Heart right ventricle (tissue), 16 donors: ENCODE data around the gene DCTN5. TPM values are rescaled to one million over a fixed set of nuclear protein-coding genes. Genes with fewer than 3 reads are reported as not detected.

ENCODE experiments used
- ATAC-seq, 8 donors: fragments of 200-7000 bp; cut with Tn5 transposase; one replicate each; pipeline ENCODE4 v1.9.1; 2020; ENCODE audit warnings: mild to moderate bottlenecking in 8 of 8, moderate library complexity in 8 of 8, moderate number of reproducible peaks in 1 of 8
- DNase-seq, 2 donors: peaks; one replicate each; pipeline ENCODE4 v3.0.0-alpha.2; 2020
- H3K27ac ChIP-seq, 10 donors: fragments of 200-600 bp; sonication (generic) in 2 of 10; one replicate each; pipeline versions ENCODE4 v1.5.0 to v1.8.0; 2020 to 2022; ENCODE audit warnings: mild to moderate bottlenecking in 3 of 10
- H3K27me3 ChIP-seq, 7 donors: fragments of 200-600 bp; one replicate each; pipeline ENCODE4 v1.8.0; 2021 to 2022; ENCODE audit warnings: mild to moderate bottlenecking in 2 of 7
- H3K36me3 ChIP-seq, 9 donors: fragments of 200-600 bp; sonication (generic) in 1 of 9; one replicate each; pipeline versions ENCODE4 v1.5.0 to v1.8.0; 2020 to 2022; ENCODE audit warnings: mild to moderate bottlenecking in 2 of 9
- H3K4me1 ChIP-seq, 9 donors: fragments of 200-600 bp; sonication (generic) in 1 of 9; one replicate each; pipeline versions ENCODE4 v1.5.0 to v1.8.0; 2020 to 2022; ENCODE audit warnings: mild to moderate bottlenecking in 4 of 9
- H3K4me3 ChIP-seq, 10 donors: fragments of 200-600 bp; sonication (generic) in 2 of 10; one replicate each; pipeline versions ENCODE4 v1.5.0 to v1.8.0; 2020 to 2022; ENCODE audit warnings: mild to moderate bottlenecking in 7 of 10, moderate library complexity in 2 of 10
- H3K9me3 ChIP-seq, 11 donors: fragments of 200-600 bp in 10 of 11; sonication (generic) in 2 of 11; one replicate each; pipeline versions ENCODE4 v1.5.0 to v1.8.0; 2013 to 2022; ENCODE audit warnings: mild to moderate bottlenecking in 2 of 11, control low read depth in 1 of 11, moderate library complexity in 1 of 11
- CTCF ChIP-seq, 9 donors: fragments of 200-600 bp; sonication (generic) in 2 of 9; IDR thresholded peaks; one replicate each; pipeline versions ENCODE4 v1.5.0 to v1.8.0; 2021 to 2022; ENCODE audit warnings: antibody characterized with exemption in 9 of 9, mild to moderate bottlenecking in 5 of 9, moderate library complexity in 1 of 9
- WGBS, 2 donors: extraction: QIAGEN DNeasy Blood & Tissue Kit; methylation state at CpG; one replicate each; pipeline ENCODE4 v1.1.7; 2013; ENCODE audit warnings: inconsistent platforms in 1 of 2; 5-methylcytosine and 5-hydroxymethylcytosine counted together
- intact Hi-C, 10 donors: fragments of 100-400 bp; cut with DNase I; formaldehyde crosslinking; loops; one replicate each; pipeline versions ENCODE4 v1.11.1 to v1.14.2; 2022
- polyA plus RNA-seq, 2 donors: library from polyadenylated mRNA; stranded (reverse); fragments of 200-250 nt; gene quantifications; one replicate each; pipeline ENCODE4 v1.2.3, GENCODE V29; 2013
- total RNA-seq, 10 donors: library from RNA; stranded (reverse); fragmentation: NEBNext Ultra II Directional in 3 of 10; extraction: Animal tissue kit (Norgen Biotek cat#: 25700) in 3 of 10; gene quantifications; one replicate each; pipeline versions ENCODE4 v1.2.1 to v1.2.4, GENCODE V29; 2021 to 2023
- donor health status: Arrhythmogenic right ventricular cardiomyopathy.
- donor health status: ischemic (EF 13 %, LVEDD 7.1; RV severe dilation, severe dysfunction).
- donor health status: healthy with polysubstance abuse.
- donor health status: DM: no; HTN: yes; CAD: no.
- donor health status: DM: no; HTN: no; CAD: no.
- donor health status: ischemic (EF 25% LVEDD 6.9; RV normal size, moderate dysfunction).
- donor health status: ischemic (EF 25% LVEDD 5.7; RV mildly dilated, moderate dysfunction).
- donor health status: healthy.
- donor health status: DM: yes; HTN: yes; CAD: no.
- donor health status: Ischemic cardiomyopathy.
- donor health status: ischemic (EF 35%, LVEDD 5.7; RV mildly dilated, moderate dysfunction).
- donor health status: nonischemic (EF 11% LVEDD 7.7; RV severe dilation, severe dysfunction).
- donor health status: DM: yes; HTN: yes; CAD: no.
- donor health status: PGD.
- donor health status: ischemic (EF 29% LVEDD 5.4; RV normal size, mild dysfunction).
- donor health status: nonischemic (EF 23%, LVEDD 6.1; RV moderate dilation, normal function).

The DCTN5 gene
- total and polyA plus RNA-seq, 12 donors, result 5.9 to 50.4 (median 40.7) TPM

- no peak for ATAC-seq
Observed at GRCh38 chr16:23692190-23692837, 51.0 kb downstream of the DCTN5 start.

DNA sequence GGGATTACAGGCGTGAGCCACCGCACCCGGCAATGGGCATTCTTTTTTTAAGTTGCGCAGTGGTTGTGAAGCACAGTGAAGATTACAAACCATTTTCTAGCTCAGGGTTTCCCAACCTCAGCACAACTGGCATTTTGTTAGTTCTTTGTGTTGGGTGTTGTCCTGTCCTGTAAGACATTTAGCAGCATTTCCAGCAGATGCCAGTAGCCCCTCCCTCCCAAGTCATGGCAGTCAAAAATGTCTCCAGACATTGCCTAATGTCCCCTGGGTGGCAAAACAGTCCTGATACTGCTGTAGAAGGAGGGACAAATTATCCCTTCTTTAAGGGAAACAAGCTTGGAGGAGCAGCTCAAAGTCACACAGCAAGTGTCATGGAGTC lies 53.0 kb downstream of the DCTN5 start:
- no peaks in the 10 kb centered on the region for H3K9me3 ChIP-seq
- no peak for ATAC-seq
- no peak overlapping the region for H3K27ac ChIP-seq
- peak overlapping the region in 3 of 10 donors; percentile 36 to 42 (median 38) for H3K4me3 ChIP-seq
- peaks cover 0 to 25% (median 15%) of the 10 kb centered on the region in 9 donors for H3K36me3 ChIP-seq
- H3K4me1 ChIP-seq, result peaks cover 0 to 11% (median 6%) of the 10 kb centered on the region in 9 donors
- intact Hi-C loops, result no loop called here
- 95 to 97% methylated on average over 4 of the region's 4 CpGs for WGBS, 2 donors
- TF ChIP-seq CTCF (IDR thresholded peaks at IDR 0.05), result no peak
- peaks cover 0 to 4% (median 0%) of the 10 kb centered on the region in 7 donors for H3K27me3 ChIP-seq
- DNase-seq, result no peak

More at GRCh38 chr16:23692190-23692837, 51.0 kb downstream of the DCTN5 start:
- Histone ChIP-seq H3K9me3 (no peaks in the 10 kb centered on the region), H3K27me3 (no peaks in the 10 kb centered on the region), H3K27ac (no peak overlapping the region), H3K36me3 (peaks cover 0 to 44% (median 31%) of the 10 kb centered on the region in 9 donors), H3K4me3 (no peak overlapping the region), H3K4me1 (peaks cover 0 to 11% (median 6%) of the 10 kb centered on the region in 9 donors)
- no peak for TF ChIP-seq CTCF (IDR thresholded peaks at IDR 0.05)
- no peak for DNase-seq
- intact Hi-C loops, result no loop called here
- WGBS, 2 donors, result 96 to 98% methylated on average over 6 of the region's 6 CpGs

DNA sequence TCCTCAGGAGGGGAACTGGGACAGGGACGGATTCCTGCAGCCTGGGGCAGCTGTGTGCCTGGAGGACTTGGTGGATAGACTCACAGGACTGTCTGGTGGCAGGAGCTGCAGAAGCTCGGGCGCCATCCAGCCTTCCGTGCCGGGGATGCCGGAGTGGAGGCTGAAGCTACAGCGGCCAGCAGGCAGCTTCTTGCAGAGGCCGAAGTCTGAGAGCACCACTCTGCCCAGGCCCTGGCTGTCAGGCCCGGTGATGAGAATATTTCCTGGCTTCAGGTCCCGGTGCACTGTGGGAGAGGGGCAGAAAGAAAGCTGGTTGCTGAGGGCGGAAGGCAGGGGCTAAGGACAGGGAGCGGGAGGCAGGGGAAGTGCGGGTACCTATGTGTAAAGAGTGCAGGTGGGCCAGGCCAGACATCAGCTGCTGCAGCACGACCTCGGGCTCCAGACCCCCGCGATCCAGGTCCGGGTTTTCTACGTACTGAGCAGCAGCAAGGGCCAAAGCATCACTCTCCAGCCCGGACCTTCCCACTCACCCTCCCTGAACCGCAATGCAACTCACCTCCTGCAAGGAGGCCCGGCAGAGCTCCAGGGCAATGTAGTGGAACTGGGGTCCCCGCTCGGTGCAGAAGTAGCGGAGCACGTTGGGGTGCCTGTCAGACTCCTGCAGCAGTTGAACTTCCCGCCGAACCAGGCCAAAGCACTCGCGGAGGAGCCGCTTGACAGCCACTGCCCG lies 53.5 kb downstream of the DCTN5 start:
- Histone ChIP-seq H3K27me3 (peaks cover 0 to 4% (median 0%) of the 10 kb centered on the region in 7 donors), H3K4me1 (peaks cover 0 to 11% (median 6%) of the 10 kb centered on the region in 9 donors), H3K27ac (no peak overlapping the region), H3K9me3 (no peaks in the 10 kb centered on the region), H3K4me3 (peak overlapping the region in 7 of 10 donors; percentile 14 to 42 (median 37)), H3K36me3 (peaks cover 0 to 19% (median 10%) of the 10 kb centered on the region in 9 donors)
- DNase-seq, result no peak
- peak; percentile 26 to 69 (median 50) for ATAC-seq
- intact Hi-C loops, result no loop called here
- TF ChIP-seq CTCF (IDR thresholded peaks at IDR 0.05), result no peak
- 9 to 13% methylated on average over 32 of the region's 32 CpGs for WGBS, 2 donors

DNA sequence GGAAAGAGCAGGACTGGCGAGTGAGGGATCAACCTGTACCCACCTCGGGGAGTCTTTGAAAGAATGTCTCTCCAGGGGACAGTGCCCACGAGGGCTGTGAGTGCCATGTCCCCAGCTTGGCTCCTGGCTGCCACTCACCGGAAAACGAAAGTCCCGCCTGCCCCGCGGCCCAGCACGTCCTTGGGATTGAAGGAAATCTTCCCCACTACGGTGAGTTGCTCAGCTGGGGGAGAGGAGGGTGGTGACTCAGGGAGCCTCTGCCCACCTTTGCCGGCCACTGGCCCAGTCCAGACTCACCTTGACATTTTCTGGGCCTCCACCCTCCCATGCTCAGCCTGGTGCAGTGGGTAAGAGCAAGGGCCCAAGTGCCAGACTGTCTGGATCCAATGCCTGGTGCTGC lies 54.5 kb downstream of the DCTN5 start:
- peaks cover 0 to 11% (median 6%) of the 10 kb centered on the region in 9 donors for H3K4me1 ChIP-seq
- no peak for DNase-seq
- intact Hi-C loops, result no loop called here
- no peak overlapping the region for H3K27ac ChIP-seq
- H3K9me3 ChIP-seq, result no peaks in the 10 kb centered on the region
- no peak for ATAC-seq
- WGBS, 2 donors, result 72 to 80% methylated on average over 11 of the region's 11 CpGs
- H3K27me3 ChIP-seq, result peaks cover 0 to 12% (median 0%) of the 10 kb centered on the region in 7 donors
- no peak overlapping the region for H3K4me3 ChIP-seq
- peaks cover 0 to 10% (median 2%) of the 10 kb centered on the region in 9 donors for H3K36me3 ChIP-seq
- TF ChIP-seq CTCF (IDR thresholded peaks at IDR 0.05), result no peak
